Eye (tissue), 1 donor: Measurements from ENCODE around the gene NOL12.
A peak's percentile ranks its signal among the peaks of the same experiment; 100 is the strongest.
"Not testable (repeated sequence)": the region's sequence is repeated elsewhere in the genome, so short reads cannot be mapped to it uniquely, and the experiment has no call there.

Experiments used
- DNase-seq: peaks from one replicate; pipeline ENCODE4 v3.0.0-alpha.2; 2015

The NOL12 gene

GRCh38 chr22:37717235-37717634 lies 31.1 kb downstream of the NOL12 start:
- DNase-seq, result not testable (repeated sequence)

DNA sequence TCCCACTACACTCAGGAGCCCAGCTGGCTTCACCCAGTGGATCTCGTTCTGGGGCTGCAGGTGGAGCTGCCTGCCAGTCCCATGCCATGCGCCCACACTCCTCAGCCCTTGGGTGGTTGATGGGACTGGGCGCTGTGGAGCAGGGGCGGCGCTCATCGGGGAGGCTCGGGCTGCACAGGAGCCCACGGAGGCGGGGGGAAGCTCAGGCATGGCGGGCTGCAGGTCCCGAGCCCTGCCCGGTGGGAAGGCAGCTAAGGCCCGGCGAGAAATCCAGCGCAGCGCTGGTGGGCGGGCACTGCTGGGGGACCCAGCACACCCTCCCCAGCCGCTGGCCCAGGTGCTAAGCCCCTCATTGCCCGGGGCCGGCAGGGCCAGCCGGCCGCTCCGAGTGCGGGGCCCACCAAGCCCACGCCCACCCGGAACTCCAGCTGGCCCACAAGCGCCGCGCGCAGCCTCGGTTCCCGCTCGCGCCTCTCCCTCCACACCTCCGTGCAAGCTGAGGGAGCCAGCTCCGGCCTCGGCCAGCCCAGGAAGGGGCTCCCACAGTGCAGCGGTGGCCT lies 31.7 kb downstream of the NOL12 start:
- DNase-seq, result not testable (repeated sequence)

- DNase-seq, result no peak
Measured at GRCh38 chr22:37725551-37726240, 39.6 kb downstream of the NOL12 start.

GRCh38 chr22:37726241-37726887 lies 40.2 kb downstream of the NOL12 start:
- DNase-seq, result no peak

DNA sequence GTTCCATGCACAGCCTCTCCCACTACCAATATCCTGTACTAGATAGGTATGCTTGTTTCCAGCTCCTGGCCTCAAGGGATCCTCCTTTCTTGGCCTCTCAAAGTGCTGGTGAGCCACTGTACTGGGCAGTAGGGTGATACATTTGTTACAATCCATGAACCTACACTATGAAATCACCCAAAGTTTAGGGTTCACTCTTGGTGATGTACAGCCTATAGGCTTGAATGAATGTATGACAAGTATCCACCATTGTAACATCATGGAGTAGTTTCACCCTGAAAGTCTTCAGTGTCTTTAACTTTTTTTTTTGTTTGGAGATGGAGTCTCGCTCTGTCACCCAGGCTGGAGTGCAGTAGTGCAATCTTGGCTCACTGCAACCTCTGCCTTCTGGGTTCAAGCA lies 42.5 kb downstream of the NOL12 start:
- DNase-seq, result no peak

DNA sequence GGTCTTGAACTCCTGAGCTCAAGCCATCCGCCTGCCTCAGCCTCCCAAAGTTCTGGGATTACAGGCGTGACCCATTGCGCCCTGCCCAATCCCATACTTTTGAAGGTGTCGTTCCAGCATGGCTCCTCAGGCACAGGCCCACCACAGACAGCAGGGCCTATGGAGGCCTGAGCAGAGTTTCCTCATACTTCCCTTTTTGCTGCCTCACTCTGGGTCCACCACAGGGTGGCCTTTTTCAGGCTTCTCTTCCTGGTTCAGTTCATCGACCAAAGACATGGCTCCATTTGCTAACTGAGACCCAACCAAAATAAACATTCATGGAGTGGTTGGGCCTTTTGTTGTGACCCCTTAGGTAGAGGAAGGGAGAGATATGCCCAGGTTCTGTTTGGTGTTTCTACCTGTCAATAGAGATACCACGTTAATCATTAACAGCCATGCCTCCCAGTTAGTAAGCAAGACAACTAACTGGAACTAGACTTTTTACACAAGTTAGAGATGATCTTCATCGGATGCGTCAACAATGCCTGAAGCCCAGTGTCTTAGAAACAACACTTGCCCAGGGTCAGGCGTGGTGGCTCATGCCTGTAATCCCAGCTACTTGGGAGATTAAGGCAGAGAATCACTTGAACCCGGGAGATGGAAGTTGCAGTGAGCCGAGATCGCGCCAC lies 45.8 kb downstream of the NOL12 start:
- DNase-seq, result no peak

GRCh38 chr22:37732699-37733607 lies 46.8 kb downstream of the NOL12 start:
- DNase-seq, result no peak

DNA sequence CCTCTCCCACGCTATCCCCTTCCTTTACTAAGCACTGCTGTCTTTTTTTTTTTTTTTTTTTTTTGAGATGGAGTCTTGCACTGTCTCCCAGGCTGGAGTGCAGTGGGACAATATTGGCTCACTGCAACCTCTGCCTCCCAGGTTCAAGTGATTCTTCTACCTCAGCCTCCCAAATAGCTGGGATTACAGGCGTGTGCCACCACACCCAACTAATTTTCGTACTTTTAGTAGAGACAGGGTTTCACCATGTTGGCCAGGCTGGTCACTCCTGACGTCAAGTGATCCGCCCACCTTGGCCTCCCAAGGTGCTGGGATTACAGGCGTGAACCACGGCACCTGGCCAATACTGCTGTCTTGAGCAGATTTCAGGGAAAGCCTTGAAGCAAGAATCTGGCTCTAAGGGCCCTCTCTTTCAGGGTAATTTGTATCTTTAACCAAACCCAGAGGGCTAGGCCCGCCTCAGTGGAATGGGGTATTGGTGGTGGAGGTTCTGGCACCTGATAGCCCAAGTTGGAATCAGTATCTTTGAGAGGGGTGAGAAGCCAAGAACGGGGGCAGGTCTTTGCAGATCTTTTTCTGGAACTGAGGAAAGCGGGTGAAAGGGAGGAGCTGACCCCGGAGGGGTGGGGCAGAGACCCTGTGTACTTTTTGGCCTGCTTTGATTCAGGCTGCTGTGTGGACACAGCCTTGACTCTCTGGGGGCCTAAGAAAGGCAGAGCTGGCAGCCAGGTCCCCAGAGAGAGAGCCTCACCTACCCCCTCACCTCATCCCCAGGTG lies 47.7 kb downstream of the NOL12 start:
- DNase-seq, result no peak

DNA sequence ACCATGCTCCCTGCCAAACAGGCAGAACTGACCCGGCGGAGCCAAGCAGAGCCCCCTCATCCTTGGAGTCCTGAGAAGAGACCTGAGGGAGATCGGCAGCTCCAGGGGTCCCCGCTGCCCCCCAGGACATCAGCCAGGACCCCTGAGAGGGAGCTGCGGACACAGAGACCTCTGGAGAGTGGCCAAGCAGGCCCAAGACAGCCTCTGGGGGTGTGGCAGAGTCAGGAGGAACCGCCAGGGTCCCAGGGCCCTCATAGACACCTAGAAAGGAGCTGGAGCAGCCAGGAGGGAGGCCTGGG lies 48.2 kb downstream of the NOL12 start:
- no peak for DNase-seq

- peak; percentile 51 for DNase-seq
Measured at GRCh38 chr22:37734964-37735451, 48.9 kb downstream of the NOL12 start.

- DNase-seq, result peak; percentile 56
Measured at GRCh38 chr22:37739035-37739434, 52.9 kb downstream of the NOL12 start.

DNA sequence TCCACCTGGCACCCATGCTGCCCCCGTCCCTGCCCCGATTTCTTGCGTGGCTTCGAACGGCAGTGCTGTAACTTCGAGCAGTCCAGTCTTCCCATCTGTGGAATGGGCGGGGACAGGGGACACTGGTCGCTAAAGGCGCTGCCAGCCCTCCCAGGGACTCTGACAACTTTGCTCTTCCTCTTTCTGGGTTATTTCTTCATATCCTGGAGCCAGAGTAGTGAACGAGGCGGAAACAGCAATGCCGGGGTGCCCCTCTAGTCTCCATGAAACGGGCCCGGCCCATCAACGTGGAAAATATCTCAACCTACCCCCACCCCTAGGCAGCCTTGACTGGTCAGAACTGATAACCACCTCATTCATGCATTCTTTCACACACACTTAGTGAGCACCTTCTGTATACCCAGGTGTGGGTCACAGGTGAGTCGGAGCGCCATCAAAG lies 53.5 kb downstream of the NOL12 start:
- no peak for DNase-seq

DNA sequence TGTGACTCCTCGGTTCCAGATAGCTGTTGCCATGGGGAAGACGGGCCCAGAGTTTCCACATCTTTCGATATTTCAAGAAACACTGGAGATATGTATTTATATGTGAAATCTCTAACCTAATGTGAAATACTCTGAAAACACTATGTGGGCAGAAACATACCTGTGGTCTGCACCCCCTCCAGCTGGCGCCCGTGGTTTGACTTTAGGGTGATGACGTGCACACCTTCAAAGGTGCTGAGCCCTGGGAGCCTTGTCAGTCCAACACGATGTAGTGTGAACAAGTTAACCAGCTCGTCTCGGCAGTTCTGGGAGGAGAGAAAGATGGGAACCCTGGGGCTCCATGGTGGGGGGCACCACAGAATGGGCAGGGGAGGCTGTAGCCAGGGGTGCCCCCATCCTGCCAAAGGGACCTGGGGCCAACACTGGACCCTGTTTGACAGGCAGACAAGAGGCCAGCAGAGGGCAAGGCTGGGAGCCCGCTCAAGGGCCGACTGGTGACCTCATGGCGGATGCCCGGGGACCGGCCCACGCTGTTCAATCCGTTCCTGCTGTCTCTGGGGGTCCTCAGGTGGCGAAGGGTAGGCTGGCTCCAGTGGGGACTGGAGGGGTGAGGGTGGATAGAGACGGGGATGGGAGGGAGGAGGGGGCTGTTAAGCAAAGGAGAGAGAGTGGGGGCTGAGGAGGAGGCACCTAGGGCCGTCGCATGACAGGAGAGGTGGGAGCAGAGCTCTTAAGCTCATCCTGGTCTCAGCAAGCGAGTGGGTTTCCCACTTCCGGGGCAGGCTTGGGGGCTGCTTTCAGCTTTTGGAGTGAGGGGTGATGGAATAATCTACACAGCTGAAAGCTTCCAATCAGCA lies 54.5 kb downstream of the NOL12 start:
- peak; percentile 20 for DNase-seq

GRCh38 chr22:37741312-37741795 lies 55.2 kb downstream of the NOL12 start:
- DNase-seq, result peak; percentile 90

- no peak for DNase-seq
Measured at GRCh38 chr22:37742376-37743171, 56.4 kb downstream of the NOL12 start.
